MCF 10A (cell line): ENCODE measurements around the gene CPHXL2. TPM values are rescaled to one million over a fixed set of nuclear protein-coding genes. Genes with fewer than 3 reads are reported as not detected.
A peak's percentile ranks its signal among the peaks of the same experiment; 100 is the strongest.

ENCODE experiments used
- BruUV-seq: library from RNA; stranded (reverse); fragments of 400-500 nt; replicated peaks from 2 replicates; lab custom pipeline; 2021; lab: Mats Ljungman, UMichigan
- CTCF ChIA-PET: fragments of 300-600 bp; sonication (Branson Sonifier 250); formaldehyde crosslinking; extraction: SDS; loops from one replicate; lab custom pipeline; 2021; ENCODE audit warnings: antibody characterized with exemption, inconsistent platforms; lab: Yijun Ruan, JAX
- POLR2A ChIA-PET: fragments of 300-600, 350-650 bp; sonication (Branson Sonifier 250); formaldehyde crosslinking; extraction: SDS; loops from one replicate; lab custom pipeline; 2020; ENCODE audit warnings: antibody characterized with exemption, inconsistent platforms; lab: Yijun Ruan, JAX
- DNase-seq: peaks from one replicate; pipeline ENCODE4 v3.0.0-alpha.2; 2018; ENCODE audit not compliant: unreplicated experiment
- H3K27ac Mint-ChIP-seq: one replicate; pipeline ENCODE4 v1.8.0; 2022; ENCODE audit warnings: mild to moderate bottlenecking, low read depth, mixed read lengths; ENCODE audit not compliant: unreplicated experiment
- H3K27me3 Mint-ChIP-seq: one replicate; pipeline ENCODE4 v1.8.0; 2022; ENCODE audit warnings: mixed read lengths; ENCODE audit not compliant: insufficient read depth, unreplicated experiment
- H3K36me3 Mint-ChIP-seq: one replicate; pipeline ENCODE4 v1.8.0; 2022; ENCODE audit warnings: mild to moderate bottlenecking, moderate library complexity, mixed read lengths; ENCODE audit not compliant: insufficient read depth, unreplicated experiment
- H3K4me1 Mint-ChIP-seq: one replicate; pipeline ENCODE4 v1.8.0; 2022; ENCODE audit warnings: mixed read lengths; ENCODE audit not compliant: insufficient read depth, unreplicated experiment
- H3K4me3 Mint-ChIP-seq: one replicate; pipeline ENCODE4 v1.8.0; 2022; ENCODE audit warnings: mild to moderate bottlenecking, moderate library complexity, mixed read lengths; ENCODE audit not compliant: unreplicated experiment
- H3K9me3 Mint-ChIP-seq: one replicate; pipeline ENCODE4 v1.8.0; 2022; ENCODE audit warnings: mixed read lengths; ENCODE audit not compliant: unreplicated experiment
- CTCF ChIP-seq: fragments of 200-600 bp; IDR thresholded peaks from one replicate; pipeline ENCODE4 v1.8.0; 2022; ENCODE audit warnings: antibody characterized with exemption, mild to moderate bottlenecking; ENCODE audit not compliant: unreplicated experiment
- intact Hi-C: fragments of 100-400 bp; cut with micrococcal nuclease; formaldehyde crosslinking; loops from 2 replicates; pipeline ENCODE4 v1.14.1; 2022
- total RNA-seq: library from RNA; stranded (reverse); gene quantifications from 2 replicates; pipeline ENCODE4 v1.2.3, GENCODE V29; 2022

The CPHXL2 gene
- total RNA-seq, 1 experiment from 2014 or later: not detected

- intact Hi-C loops: loop anchor here (10.0 kb wide), 1 partner anchor 424 kb away; the partner anchor contains the start of gene CTRB2
- CTCF ChIA-PET: no interaction called here
- H3K4me3 Mint-ChIP-seq: no peak overlapping the region
Observed at GRCh38 chr16:75629132-75629531, 47.7 kb downstream of the CPHXL2 start.

GRCh38 chr16:75628351-75628750, 48.5 kb downstream of the CPHXL2 start:
- peaks cover 75% of the 10 kb centered on the region for H3K36me3 Mint-ChIP-seq
- H3K27me3 Mint-ChIP-seq: no peaks in the 10 kb centered on the region
- peaks cover 14% of the 10 kb centered on the region for H3K4me1 Mint-ChIP-seq
- ChIA-PET POLR2A (no interaction called here), CTCF (no interaction called here)
- no peaks in the 10 kb centered on the region for H3K9me3 Mint-ChIP-seq
- BruUV-seq: no TSS peak
- no peak overlapping the region for H3K4me3 Mint-ChIP-seq
- no peak for DNase-seq
- no peak overlapping the region for H3K27ac Mint-ChIP-seq
- intact Hi-C loops: loop anchor here (10.0 kb wide), 1 partner anchor 424 kb away; the partner anchor contains the start of gene CTRB2
- no peak for TF ChIP-seq CTCF

More at GRCh38 chr16:75629132-75629531, 47.7 kb downstream of the CPHXL2 start:
- DNase-seq: no peak
- no peaks in the 10 kb centered on the region for H3K27me3 Mint-ChIP-seq
- BruUV-seq: no TSS peak
- TF ChIP-seq CTCF: no peak
- no peaks in the 10 kb centered on the region for H3K9me3 Mint-ChIP-seq
- POLR2A ChIA-PET: no interaction called here
- no peak overlapping the region for H3K27ac Mint-ChIP-seq
- peaks cover 14% of the 10 kb centered on the region for H3K4me1 Mint-ChIP-seq
- H3K36me3 Mint-ChIP-seq: peaks cover 83% of the 10 kb centered on the region

GRCh38 chr16:75627851-75628250, 49.0 kb downstream of the CPHXL2 start:
- CTCF ChIA-PET: no interaction called here

GRCh38 chr16:75626806-75627205, 50.0 kb downstream of the CPHXL2 start:
- no TSS peak for BruUV-seq
- Mint-ChIP-seq H3K36me3 (peaks cover 63% of the 10 kb centered on the region), H3K4me3 (no peak overlapping the region), H3K27me3 (no peaks in the 10 kb centered on the region), H3K4me1 (peaks cover 14% of the 10 kb centered on the region), H3K9me3 (no peaks in the 10 kb centered on the region), H3K27ac (peak overlapping the region; percentile 46)
- no peak for TF ChIP-seq CTCF
- POLR2A ChIA-PET: interaction anchor here (1.1 to 1.7 kb wide), 2 partner anchors 15 to 20 kb away, joined by 3 to 4 read pairs; partner anchors contain the start of genes KARS1 and TERF2IP
- CTCF ChIA-PET: interaction anchor here (1.2 kb wide), 1 partner anchor 18 kb away, joined by 4 read pairs; no protein-coding TSS in a partner anchor
- intact Hi-C loops: loop anchor here (10.0 kb wide), 1 partner anchor 422 kb away; the partner anchor contains the start of gene CTRB2
- DNase-seq: no peak

More at GRCh38 chr16:75627851-75628250, 49.0 kb downstream of the CPHXL2 start:
- Mint-ChIP-seq H3K36me3 (peaks cover 70% of the 10 kb centered on the region), H3K4me3 (no peak overlapping the region), H3K27ac (no peak overlapping the region), H3K4me1 (peaks cover 14% of the 10 kb centered on the region), H3K27me3 (no peaks in the 10 kb centered on the region), H3K9me3 (no peaks in the 10 kb centered on the region)
- TF ChIP-seq CTCF: no peak
- POLR2A ChIA-PET: interaction anchor here (0.7 kb wide), 1 partner anchor 21 kb away, joined by 5 read pairs; no protein-coding TSS in a partner anchor
- DNase-seq: no peak
- BruUV-seq: TSS peak; percentile 4
- intact Hi-C loops: loop anchor here (10.0 kb wide), 1 partner anchor 423 kb away; the partner anchor contains the start of gene CTRB2
